ENCODE results near the gene TUBA3D. TPM values are rescaled to one million over a fixed set of nuclear protein-coding genes. Genes with fewer than 3 reads are reported as not detected.
"Not testable (repeated sequence)": the region's sequence is repeated elsewhere in the genome, so short reads cannot be mapped to it uniquely, and the experiment has no call there.

TUBA3D gene
- total and polyA plus RNA-seq, 10 of the 15 experiments (the other 5 are each of a cell fraction or from before 2014, with no cell fraction given) = 0.04 to 0.37 (median 0.20) TPM; not detected in 6

DNA sequence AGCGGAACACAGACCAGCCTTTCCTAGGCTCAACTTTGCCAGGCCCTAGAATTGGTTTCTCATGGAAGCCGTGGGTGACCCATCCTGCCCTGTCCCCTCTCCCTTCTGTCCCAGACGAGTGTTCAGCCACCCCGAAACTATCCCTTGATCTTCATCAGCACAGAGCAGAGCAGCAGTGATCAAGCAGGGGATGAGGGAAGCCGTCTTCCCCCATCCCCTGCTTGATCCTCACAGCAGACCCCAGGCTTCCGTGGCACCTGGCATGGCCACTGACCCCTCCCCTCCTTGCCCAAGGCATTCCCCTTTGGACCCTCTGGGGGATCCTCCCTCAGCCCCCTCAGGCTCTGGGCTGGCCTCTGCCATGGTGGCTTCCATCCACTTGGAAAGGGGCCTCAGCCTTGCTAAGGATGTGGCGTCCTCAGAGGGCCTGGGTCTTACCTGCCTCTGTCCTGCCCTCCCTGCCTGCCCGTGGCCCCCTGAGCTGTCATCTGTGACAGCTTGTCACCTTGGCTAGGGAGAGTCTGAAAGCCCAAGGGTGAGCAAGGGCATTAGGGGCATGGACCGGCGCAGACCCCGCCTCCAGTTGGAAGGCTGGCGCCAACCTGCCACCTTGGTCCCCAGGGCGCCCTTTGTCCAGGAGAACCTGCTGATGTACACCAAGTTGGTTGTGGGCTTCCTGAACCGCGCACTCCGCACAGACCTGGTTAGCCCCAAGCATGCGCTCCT is 41.4 kb downstream of the TUBA3D start:
- FAIRE-seq = no peak
- Histone ChIP-seq H3K4me3 (no peak overlapping the region), H3K79me2 (ENCODE audit: control insufficient read depth, insufficient read depth, low read length) (no peaks in the 10 kb centered on the region; the same call in 1 of the 2 replicates), H4K20me1 (ENCODE audit: control insufficient read depth, insufficient read depth) (no peaks in the 10 kb centered on the region), H2AFZ (ENCODE audit: control insufficient read depth, low read depth, low read length) (no peak overlapping the region), H3K9me3 (replicated peaks; ENCODE audit: control insufficient read depth, insufficient read depth, low read length) (no peaks in the 10 kb centered on the region), H3K36me3 (ENCODE audit: control insufficient read depth in 2 of 2, insufficient read depth in 2 of 2, low read length in 1 of 2) (peaks cover 0 to 21% of the 10 kb centered on the region in 2 experiments; a peak in 3 of 4 replicates), H3K4me2 (ENCODE audit: control insufficient read depth, insufficient read depth) (no peak overlapping the region), H3K9ac (ENCODE audit: control insufficient read depth, insufficient read depth, low read length) (no peak overlapping the region), H3K27ac (ENCODE audit: control insufficient read depth, insufficient read depth) (no peak overlapping the region), H3K4me1 (ENCODE audit: control insufficient read depth, insufficient read depth, low read length) (peaks cover 16% of the 10 kb centered on the region), H3K27me3 (replicated peaks in 1 of 2; ENCODE audit: control insufficient read depth in 2 of 2, insufficient read depth in 2 of 2, low read length in 1 of 2) (no peaks in the 10 kb centered on the region)
- no peak for ATAC-seq
- intact Hi-C loops (cut with micrococcal nuclease; ENCODE audit: unreplicated experiment) (no loop called here), in situ Hi-C loops (cut with MboI) (no loop called here)
- TF ChIP-seq JUND (IDR thresholded peaks at IDR 0.05; ENCODE audit: low read depth, low read length) (no peak), POLR2A (IDR thresholded peaks at IDR 0.05; ENCODE audit: low read depth, low read length) (0 out of 2 replicates have a peak, but pooled peaks have one; percentile 9)
- BruUV-seq (replicated peaks) = no TSS peak
- ChIA-PET CTCF (no interaction called here), SMC1A (ENCODE audit: uncharacterized antibody, unreplicated experiment) (no interaction called here), POLR2A (no interaction called here), RAD21 (ENCODE audit: unreplicated experiment) (no interaction called here)
- 92% methylated on average over 17 of the region's 17 CpGs for WGBS (ENCODE audit: insufficient coverage, insufficient replicate concordance, low lambda C conversion rate, missing lambda C conversion rate)
- DNase-seq (ENCODE audit: low read depth, low spot score) = no peak

DNA sequence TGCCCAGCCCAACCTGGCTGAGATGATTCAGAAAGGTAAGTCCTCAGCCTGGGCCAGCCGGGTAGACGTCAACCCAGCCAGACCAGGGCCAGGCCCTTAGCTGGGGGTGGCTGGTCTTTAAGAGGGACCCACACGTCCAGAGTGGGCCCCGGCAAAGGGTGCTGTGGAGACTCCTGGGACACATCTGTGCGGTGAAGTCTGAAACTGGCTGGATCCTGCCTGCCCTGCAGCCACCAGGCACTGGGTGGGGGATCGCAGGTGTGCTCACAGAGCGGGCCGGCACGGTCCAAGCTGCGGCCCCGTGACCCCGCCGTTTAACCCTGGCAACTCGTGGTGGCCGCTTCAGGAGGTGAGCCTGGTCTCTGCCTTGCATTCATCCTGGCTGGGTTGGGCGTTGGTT is 41.9 kb downstream of the TUBA3D start:
- H3K9ac ChIP-seq (ENCODE audit: control insufficient read depth, insufficient read depth, low read length); RAD21 ChIA-PET (ENCODE audit: unreplicated experiment); H3K27ac ChIP-seq (ENCODE audit: control insufficient read depth, insufficient read depth); H3K4me3 ChIP-seq; H3K79me2 ChIP-seq (ENCODE audit: control insufficient read depth, insufficient read depth, low read length); DNase-seq (ENCODE audit: low read depth, low spot score); H4K20me1 ChIP-seq (ENCODE audit: control insufficient read depth, insufficient read depth); POLR2A ChIA-PET; ATAC-seq; CTCF ChIA-PET; H2AFZ ChIP-seq (ENCODE audit: control insufficient read depth, low read depth, low read length); intact Hi-C loops (cut with micrococcal nuclease; ENCODE audit: unreplicated experiment); BruUV-seq (replicated peaks); SMC1A ChIA-PET (ENCODE audit: uncharacterized antibody, unreplicated experiment); H3K9me3 ChIP-seq (replicated peaks; ENCODE audit: control insufficient read depth, insufficient read depth, low read length); H3K27me3 ChIP-seq (replicated peaks in 1 of 2; ENCODE audit: control insufficient read depth in 2 of 2, insufficient read depth in 2 of 2, low read length in 1 of 2); in situ Hi-C loops (cut with MboI); H3K4me2 ChIP-seq (ENCODE audit: control insufficient read depth, insufficient read depth); FAIRE-seq: not testable (repeated sequence)
- H3K4me1 ChIP-seq (ENCODE audit: control insufficient read depth, insufficient read depth, low read length) = peaks cover 16% of the 10 kb centered on the region
- 92% methylated on average over 16 of the region's 16 CpGs for WGBS (ENCODE audit: insufficient coverage, insufficient replicate concordance, low lambda C conversion rate, missing lambda C conversion rate)
- peaks cover 0 to 21% of the 10 kb centered on the region in 2 experiments; a peak in 3 of 4 replicates for H3K36me3 ChIP-seq (ENCODE audit: control insufficient read depth in 2 of 2, insufficient read depth in 2 of 2, low read length in 1 of 2)

DNA sequence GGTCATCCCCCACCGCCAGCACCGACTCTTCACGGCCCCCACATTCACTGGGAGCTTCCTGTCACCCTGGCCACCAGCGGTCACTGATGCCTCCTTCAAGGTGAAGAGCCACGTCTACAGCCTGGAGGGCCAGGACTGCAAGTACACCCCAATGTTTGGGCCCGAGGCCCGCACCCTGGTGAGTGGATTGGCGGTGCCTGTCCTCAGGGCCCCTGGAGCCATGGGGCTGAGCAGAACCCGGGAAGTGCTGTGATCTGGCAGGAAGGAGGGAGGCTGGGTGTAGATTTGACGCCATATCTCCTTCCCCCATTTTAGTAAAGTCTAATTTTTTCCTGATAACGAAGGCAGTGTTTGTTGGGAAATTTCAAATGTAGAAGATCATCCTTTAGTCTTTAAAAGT is 42.6 kb downstream of the TUBA3D start:
- FAIRE-seq; H3K9me3 ChIP-seq (replicated peaks; ENCODE audit: control insufficient read depth, insufficient read depth, low read length); H4K20me1 ChIP-seq (ENCODE audit: control insufficient read depth, insufficient read depth); SMC1A ChIA-PET (ENCODE audit: uncharacterized antibody, unreplicated experiment); H3K4me3 ChIP-seq; in situ Hi-C loops (cut with MboI); BruUV-seq (replicated peaks); POLR2A ChIA-PET; RAD21 ChIA-PET (ENCODE audit: unreplicated experiment); CTCF ChIA-PET; H3K27me3 ChIP-seq (replicated peaks in 1 of 2; ENCODE audit: control insufficient read depth in 2 of 2, insufficient read depth in 2 of 2, low read length in 1 of 2); H3K9ac ChIP-seq (ENCODE audit: control insufficient read depth, insufficient read depth, low read length); H2AFZ ChIP-seq (ENCODE audit: control insufficient read depth, low read depth, low read length); H3K27ac ChIP-seq (ENCODE audit: control insufficient read depth, insufficient read depth); ATAC-seq; H3K79me2 ChIP-seq (ENCODE audit: control insufficient read depth, insufficient read depth, low read length); H3K4me2 ChIP-seq (ENCODE audit: control insufficient read depth, insufficient read depth); DNase-seq (ENCODE audit: low read depth, low spot score); intact Hi-C loops (cut with micrococcal nuclease; ENCODE audit: unreplicated experiment): not testable (repeated sequence)
- WGBS (ENCODE audit: insufficient coverage, insufficient replicate concordance, low lambda C conversion rate, missing lambda C conversion rate) = 88% methylated on average over 8 of the region's 11 CpGs
- Histone ChIP-seq H3K36me3 (ENCODE audit: control insufficient read depth in 2 of 2, insufficient read depth in 2 of 2, low read length in 1 of 2) (peaks cover 0 to 21% of the 10 kb centered on the region in 2 experiments; a peak in 3 of 4 replicates), H3K4me1 (ENCODE audit: control insufficient read depth, insufficient read depth, low read length) (peaks cover 16% of the 10 kb centered on the region)
